ENCODE measurements around the gene RHBDD2. TPM values are rescaled to one million over a fixed set of nuclear protein-coding genes. Genes with fewer than 3 reads are reported as not detected.

RHBDD2 gene
- total and polyA plus RNA-seq, 10 donors, result 30.5 to 69.2 (median 47.0) TPM

- H3K4me1 ChIP-seq, result no peaks in the 10 kb centered on the region
- 89 to 97% (median 94%) methylated on average over 7 of the region's 7 CpGs for WGBS, 5 donors
- DNase-seq, result no peak
- no peaks in the 10 kb centered on the region for H3K9me3 ChIP-seq
- no peak for TF ChIP-seq CTCF (IDR thresholded peaks at IDR 0.05 in 8 of 11, conservative IDR thresholded peaks at IDR 0.05 in 3 of 11)
- no peak for TF ChIP-seq POLR2AphosphoS5 (IDR thresholded peaks at IDR 0.05)
- no peak for TF ChIP-seq POLR2A (IDR thresholded peaks at IDR 0.05)
- no peaks in the 10 kb centered on the region for H3K27me3 ChIP-seq (replicated peaks in 1 of 7)
- H3K27ac ChIP-seq, result no peak overlapping the region
- H3K4me3 ChIP-seq, result no peak overlapping the region
- intact Hi-C loops (cut with DNase I; ENCODE audit: low total_unique reads), result no loop called here
- H3K36me3 ChIP-seq, result peaks cover 0 to 29% (median 15%) of the 10 kb centered on the region in 6 donors
Measured at GRCh38 chr7:75891815-75892411, 13.1 kb downstream of the RHBDD2 start.

GRCh38 chr7:75892634-75893272, 13.9 kb downstream of the RHBDD2 start:
- H3K9me3 ChIP-seq, result no peaks in the 10 kb centered on the region
- TF ChIP-seq POLR2AphosphoS5 (IDR thresholded peaks at IDR 0.05) (no peak), CTCF (IDR thresholded peaks at IDR 0.05 in 8 of 11, conservative IDR thresholded peaks at IDR 0.05 in 3 of 11) (no peak), POLR2A (IDR thresholded peaks at IDR 0.05) (no peak)
- no peak overlapping the region for H3K4me3 ChIP-seq
- 64 to 81% (median 76%) methylated on average over 15 of the region's 15 CpGs for WGBS, 5 donors
- H3K27ac ChIP-seq, result no peak overlapping the region
- intact Hi-C loops (cut with DNase I; ENCODE audit: low total_unique reads), result no loop called here
- DNase-seq, result no peak
- H3K27me3 ChIP-seq (replicated peaks in 1 of 7), result no peaks in the 10 kb centered on the region
- peaks cover 0 to 21% (median 9%) of the 10 kb centered on the region in 6 donors for H3K36me3 ChIP-seq
- no peaks in the 10 kb centered on the region for H3K4me1 ChIP-seq

GRCh38 chr7:75896803-75897327, 18.0 kb downstream of the RHBDD2 start:
- no peak for DNase-seq
- no peaks in the 10 kb centered on the region for H3K9me3 ChIP-seq
- H3K27ac ChIP-seq, result no peak overlapping the region
- H3K36me3 ChIP-seq, result no peaks in the 10 kb centered on the region
- TF ChIP-seq POLR2A (IDR thresholded peaks at IDR 0.05) (no peak), POLR2AphosphoS5 (IDR thresholded peaks at IDR 0.05) (no peak), CTCF (IDR thresholded peaks at IDR 0.05 in 8 of 11, conservative IDR thresholded peaks at IDR 0.05 in 3 of 11) (no peak)
- no peak overlapping the region for H3K4me3 ChIP-seq
- no peaks in the 10 kb centered on the region for H3K27me3 ChIP-seq (replicated peaks in 1 of 7)
- intact Hi-C loops (cut with DNase I; ENCODE audit: low total_unique reads), result no loop called here
- no peaks in the 10 kb centered on the region for H3K4me1 ChIP-seq
- WGBS, 5 donors, result 76 to 92% (median 86%) methylated on average over 3 to 6 of the region's 6 CpGs

GRCh38 chr7:75900617-75901315, 21.9 kb downstream of the RHBDD2 start:
- H3K4me1 ChIP-seq, result peaks cover 0 to 7% (median 2%) of the 10 kb centered on the region in 6 donors
- TF ChIP-seq CTCF (IDR thresholded peaks at IDR 0.05 in 8 of 11, conservative IDR thresholded peaks at IDR 0.05 in 3 of 11) (no peak), POLR2AphosphoS5 (IDR thresholded peaks at IDR 0.05) (no peak), POLR2A (IDR thresholded peaks at IDR 0.05) (no peak)
- no peak overlapping the region for H3K27ac ChIP-seq
- H3K27me3 ChIP-seq (replicated peaks in 1 of 7), result no peaks in the 10 kb centered on the region
- 86 to 94% (median 92%) methylated on average over 9 of the region's 9 CpGs for WGBS, 5 donors
- H3K4me3 ChIP-seq, result no peak overlapping the region
- DNase-seq, result no peak
- no peaks in the 10 kb centered on the region for H3K36me3 ChIP-seq
- H3K9me3 ChIP-seq, result no peaks in the 10 kb centered on the region
- intact Hi-C loops (cut with DNase I; ENCODE audit: low total_unique reads), result no loop called here

Measured in spleen (tissue), 11 donors.